ENCODE results near the gene LRMDA.

DNA sequence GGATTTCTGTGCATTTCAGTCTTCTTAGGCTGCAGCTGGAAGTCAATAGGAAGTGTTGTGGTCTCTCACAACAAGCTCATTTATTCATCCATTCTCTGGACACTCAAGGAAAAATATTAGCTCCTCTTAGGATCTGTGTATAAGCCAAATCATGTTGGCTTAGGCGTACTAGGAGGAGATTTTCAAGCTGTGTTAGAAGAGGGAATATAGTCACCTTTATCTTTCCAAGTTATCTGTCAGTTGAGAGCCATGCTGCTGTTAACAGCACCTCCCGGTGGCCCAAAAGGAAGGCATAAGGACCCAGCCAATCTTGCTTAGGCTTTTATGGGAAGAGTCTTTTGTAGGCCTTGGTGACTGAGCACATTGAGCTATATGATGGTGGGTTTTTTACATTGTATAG is 220.0 kb downstream of the LRMDA start:
- TF ChIP-seq, protein P1, sequence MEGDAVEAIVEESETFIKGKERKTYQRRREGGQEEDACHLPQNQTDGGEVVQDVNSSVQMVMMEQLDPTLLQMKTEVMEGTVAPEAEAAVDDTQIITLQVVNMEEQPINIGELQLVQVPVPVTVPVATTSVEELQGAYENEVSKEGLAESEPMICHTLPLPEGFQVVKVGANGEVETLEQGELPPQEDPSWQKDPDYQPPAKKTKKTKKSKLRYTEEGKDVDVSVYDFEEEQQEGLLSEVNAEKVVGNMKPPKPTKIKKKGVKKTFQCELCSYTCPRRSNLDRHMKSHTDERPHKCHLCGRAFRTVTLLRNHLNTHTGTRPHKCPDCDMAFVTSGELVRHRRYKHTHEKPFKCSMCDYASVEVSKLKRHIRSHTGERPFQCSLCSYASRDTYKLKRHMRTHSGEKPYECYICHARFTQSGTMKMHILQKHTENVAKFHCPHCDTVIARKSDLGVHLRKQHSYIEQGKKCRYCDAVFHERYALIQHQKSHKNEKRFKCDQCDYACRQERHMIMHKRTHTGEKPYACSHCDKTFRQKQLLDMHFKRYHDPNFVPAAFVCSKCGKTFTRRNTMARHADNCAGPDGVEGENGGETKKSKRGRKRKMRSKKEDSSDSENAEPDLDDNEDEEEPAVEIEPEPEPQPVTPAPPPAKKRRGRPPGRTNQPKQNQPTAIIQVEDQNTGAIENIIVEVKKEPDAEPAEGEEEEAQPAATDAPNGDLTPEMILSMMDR (IDR thresholded peaks at IDR 0.05): no peak
- no peak for TF ChIP-seq EZH2 (IDR thresholded peaks at IDR 0.05; ENCODE audit: borderline replicate concordance, insufficient read depth, low read depth, low read length, poor library complexity, severe bottlenecking)
